Transverse colon (tissue), 4 donors: ENCODE data around the gene RBM44. TPM values are rescaled to one million over a fixed set of nuclear protein-coding genes. Genes with fewer than 3 reads are reported as not detected.
"Not testable (repeated sequence)": the region's sequence is repeated elsewhere in the genome, so short reads cannot be mapped to it uniquely, and the experiment has no call there.

Experiments
- DNase-seq: peaks from one replicate; pipeline ENCODE4 v3.0.0-alpha.2; 2019
- H3K27ac ChIP-seq, 4 donors: fragments of 200-600 bp; sonication (generic); 2 replicates each; pipeline ENCODE4 v1.5.1; 2016 to 2018; ENCODE audit warnings: inconsistent platforms in 4 of 4
- H3K27me3 ChIP-seq: fragments of 200-600 bp; sonication (generic); 2 replicates; pipeline ENCODE4 v1.5.1; 2017; ENCODE audit warnings: inconsistent platforms
- H3K36me3 ChIP-seq, 4 donors: fragments of 200-600 bp; sonication (generic); 2 replicates each; pipeline ENCODE4 v1.5.1; 2017 to 2019; ENCODE audit warnings: inconsistent platforms in 4 of 4
- H3K4me1 ChIP-seq, 4 donors: fragments of 200-600 bp; sonication (generic); 2 replicates each; pipeline ENCODE4 v1.5.1; 2017 to 2020; ENCODE audit warnings: inconsistent platforms in 4 of 4
- H3K4me3 ChIP-seq, 4 donors: fragments of 200-600 bp; sonication (generic); 1 replicate in 1 of 4; 2 replicates in 3 of 4; pipeline versions ENCODE4 v1.5.1 to v1.6.1; 2017 to 2019; ENCODE audit warnings: inconsistent platforms in 4 of 4
- H3K9me3 ChIP-seq, 2 donors: fragments of 200-600 bp; sonication (generic); 2 replicates each; pipeline ENCODE4 v1.5.1; 2017 to 2019; ENCODE audit warnings: inconsistent platforms in 2 of 2
- CTCF ChIP-seq, 5 experiments: fragments of 200-600 bp in 3 of 5; fragments of 450-650 bp in 2 of 5; sonication (generic) in 3 of 5; IDR thresholded peaks; 1 replicate in 2 of 5; 2 replicates in 3 of 5; pipeline ENCODE4 v1.5.1; 2016 to 2017; ENCODE audit warnings: antibody characterized with exemption in 5 of 5, inconsistent platforms in 3 of 5, mild to moderate bottlenecking in 2 of 5, moderate library complexity in 1 of 5
- EP300 ChIP-seq: sonication (generic); formaldehyde crosslinking; IDR thresholded peaks from one replicate; pipeline ENCODE4 v1.6.1; 2017; ENCODE audit warnings: antibody characterized with exemption, low read depth
- POLR2A ChIP-seq: fragments of 450-650 bp; IDR thresholded peaks from one replicate; pipeline ENCODE4 v1.6.1; 2016; ENCODE audit warnings: antibody characterized with exemption, mild to moderate bottlenecking, moderate library complexity
- POLR2AphosphoS5 ChIP-seq, 3 donors: sonication (generic); formaldehyde crosslinking; IDR thresholded peaks; one replicate each; pipeline ENCODE4 v1.6.1; 2016; ENCODE audit warnings: antibody characterized with exemption in 3 of 3
- WGBS, 2 donors: methylation state at CpG; one replicate each; pipeline ENCODE4 v1.1.5; 2018; ENCODE audit warnings: low coverage in 1 of 2; 5-methylcytosine and 5-hydroxymethylcytosine counted together
- in situ Hi-C, 4 donors: fragments of 200-750 bp; cut with MboI; loops; one replicate each; pipeline versions ENCODE4 v1.15.0 to v1.15.1; 2017; ENCODE audit warnings: low sequenced_read_pairs in 3 of 4, low pct_ligation_motif_present in 1 of 4, low pct_unique_long_range_greater_than_20kb in 1 of 4
- intact Hi-C: fragments of 100-400 bp; cut with DNase I; formaldehyde crosslinking; loops from one replicate; pipeline ENCODE4 v1.15.1; 2023; ENCODE audit warnings: low total_unique reads
- total RNA-seq, 4 donors: library from RNA; depleted of rRNA; stranded (reverse); fragments of >200 nt; gene quantifications; one replicate each; pipeline ENCODE4 v1.1.0, GENCODE V29; 2016

The RBM44 gene
- total RNA-seq, 4 donors from 2014 or later = 0.27 to 1.2 (median 0.95) TPM; not detected in 1

GRCh38 chr2:237830522-237830921 lies 31.9 kb downstream of the RBM44 start:
- no peak for TF ChIP-seq POLR2AphosphoS5 (IDR thresholded peaks at IDR 0.05)
- no peak for TF ChIP-seq EP300
- no peak for TF ChIP-seq POLR2A
- no peak for TF ChIP-seq CTCF (IDR thresholded peaks at IDR 0.05)
- H3K36me3 ChIP-seq = no peaks in the 10 kb centered on the region
- no peak overlapping the region for H3K27ac ChIP-seq
- H3K27me3 ChIP-seq = no peaks in the 10 kb centered on the region
- DNase-seq = no peak
- in situ Hi-C loops = no loop called here
- WGBS, 2 donors = 85 to 88% methylated on average over 2 of the region's 2 CpGs
- no peak overlapping the region for H3K4me3 ChIP-seq
- intact Hi-C loops = no loop called here
- no peaks in the 10 kb centered on the region for H3K4me1 ChIP-seq
- H3K9me3 ChIP-seq = no peaks in the 10 kb centered on the region

- WGBS, 2 donors = 92 to 100% methylated on average over 1 of the region's 1 CpG
- H3K27me3 ChIP-seq = no peaks in the 10 kb centered on the region
- no peaks in the 10 kb centered on the region for H3K9me3 ChIP-seq
- H3K4me1 ChIP-seq = no peaks in the 10 kb centered on the region
- H3K27ac ChIP-seq = no peak overlapping the region
- no peaks in the 10 kb centered on the region for H3K36me3 ChIP-seq
- intact Hi-C loops (no loop called here), in situ Hi-C loops (no loop called here)
- DNase-seq = no peak
- TF ChIP-seq CTCF (IDR thresholded peaks at IDR 0.05) = no peak
- TF ChIP-seq POLR2AphosphoS5 (IDR thresholded peaks at IDR 0.05) = no peak
- TF ChIP-seq EP300 = no peak
- TF ChIP-seq POLR2A = no peak
- H3K4me3 ChIP-seq = no peak overlapping the region
These were observed 35.0 kb downstream of the RBM44 start for GRCh38 chr2:237833546-237833945.

- no peaks in the 10 kb centered on the region for H3K36me3 ChIP-seq
- no peak overlapping the region for H3K4me3 ChIP-seq
- no peaks in the 10 kb centered on the region for H3K4me1 ChIP-seq
- no peaks in the 10 kb centered on the region for H3K9me3 ChIP-seq
- H3K27ac ChIP-seq = no peak overlapping the region
- intact Hi-C loops (no loop called here), in situ Hi-C loops (no loop called here)
- TF ChIP-seq POLR2A (no peak), POLR2AphosphoS5 (IDR thresholded peaks at IDR 0.05) (no peak), CTCF (IDR thresholded peaks at IDR 0.05) (no peak), EP300 (no peak)
- 78 to 84% methylated on average over 3 of the region's 3 CpGs for WGBS, 2 donors
- no peak for DNase-seq
- no peaks in the 10 kb centered on the region for H3K27me3 ChIP-seq
These were observed 36.8 kb downstream of the RBM44 start for GRCh38 chr2:237835372-237835771.

DNA sequence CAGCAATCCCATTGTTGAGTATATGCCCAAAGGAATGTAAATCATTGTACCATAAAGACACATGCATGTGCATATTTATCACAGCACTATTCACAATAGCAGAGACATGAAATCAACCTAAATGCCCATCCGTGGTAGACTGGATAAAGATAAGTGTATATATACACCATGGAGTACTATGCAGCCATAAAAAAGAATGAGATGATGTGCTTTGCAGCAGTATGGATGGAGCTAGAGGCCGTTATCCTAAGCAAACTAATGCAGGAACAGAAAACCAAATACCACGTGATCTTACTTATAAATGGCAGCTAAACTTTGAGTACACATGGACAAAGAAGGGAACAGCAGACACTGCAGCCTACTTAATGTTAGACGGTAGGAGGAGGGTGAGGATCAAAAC lies 42.5 kb downstream of the RBM44 start:
- intact Hi-C loops = no loop called here
- no peak for DNase-seq
- no peaks in the 10 kb centered on the region for H3K9me3 ChIP-seq
- no peak for TF ChIP-seq POLR2A
- TF ChIP-seq EP300 = no peak
- no peak for TF ChIP-seq POLR2AphosphoS5 (IDR thresholded peaks at IDR 0.05)
- TF ChIP-seq CTCF (IDR thresholded peaks at IDR 0.05) = no peak
- H3K27me3 ChIP-seq = no peaks in the 10 kb centered on the region
- H3K4me3 ChIP-seq = no peak overlapping the region
- no peaks in the 10 kb centered on the region for H3K4me1 ChIP-seq
- in situ Hi-C loops = no loop called here
- 78 to 82% methylated on average over 4 of the region's 4 CpGs for whole genome bisulfite sequencing, 2 donors
- H3K36me3 ChIP-seq = no peaks in the 10 kb centered on the region
- no peak overlapping the region for H3K27ac ChIP-seq

- 93 to 97% methylated on average over 6 to 12 of the region's 12 CpGs for WGBS, 2 donors
- in situ Hi-C loops, H3K36me3 ChIP-seq: not testable (repeated sequence)
These were observed 50.4 kb downstream of the RBM44 start for GRCh38 chr2:237848940-237849339.

More at GRCh38 chr2:237848940-237849339, 50.4 kb downstream of the RBM44 start:
- DNase-seq, H3K9me3 ChIP-seq, H3K27ac ChIP-seq, H3K4me3 ChIP-seq, H3K4me1 ChIP-seq, H3K27me3 ChIP-seq, intact Hi-C loops: not testable (repeated sequence)
